ENCODE data around the gene ADISSP. TPM values are rescaled to one million over a fixed set of nuclear protein-coding genes. Genes with fewer than 3 reads are reported as not detected.

ADISSP gene
- total and polyA plus RNA-seq, 2 of the 13 experiments (the other 11 are each of a cell fraction or from before 2014, with no cell fraction given): 38.3 to 90.6 TPM

- TF ChIP-seq BRF2 (CRISPR knock-in tag; IDR thresholded peaks at IDR 0.05) (no peak), MIXL1 (CRISPR knock-in tag; IDR thresholded peaks at IDR 0.05) (no peak), ZNF431 (CRISPR knock-in tag; IDR thresholded peaks at IDR 0.05; ENCODE audit: borderline replicate concordance, low read depth) (0 out of 2 replicates have a peak, but pooled peaks have one; percentile 45), FUBP1 (CRISPR knock-in tag; IDR thresholded peaks at IDR 0.05; ENCODE audit: borderline replicate concordance) (no peak), PRPF4 (IDR thresholded peaks at IDR 0.05; ENCODE audit: low read depth, low read length, poor library complexity, severe bottlenecking) (peak; percentile 37), ZNF256 (CRISPR knock-in tag; conservative IDR thresholded peaks at IDR 0.05) (no peak), HNRNPUL1 (IDR thresholded peaks at IDR 0.05; ENCODE audit: low read depth, low read length) (no peak), SOX5 (CRISPR knock-in tag; IDR thresholded peaks at IDR 0.05; ENCODE audit: borderline replicate concordance) (no peak), NKX3-1 (CRISPR knock-in tag; IDR thresholded peaks at IDR 0.05) (no peak), MYC (CRISPR knock-in tag; IDR thresholded peaks at IDR 0.05; ENCODE audit: borderline replicate concordance) (peak; percentile 45; the same call in 1 of the 2 replicates), ZNF33B (CRISPR knock-in tag; IDR thresholded peaks at IDR 0.05) (0 out of 2 replicates have a peak, but pooled peaks have one; percentile 15), ZBED4 (CRISPR knock-in tag; IDR thresholded peaks at IDR 0.05; ENCODE audit: borderline replicate concordance) (no peak), ZNF660 (CRISPR knock-in tag; IDR thresholded peaks at IDR 0.05; ENCODE audit: borderline replicate concordance, low read depth) (0 out of 2 replicates have a peak, but pooled peaks have one; percentile 47), CREB1 (IDR thresholded peaks at IDR 0.05) (no peak), CREB1 (CRISPR knock-in tag; IDR thresholded peaks at IDR 0.05) (no peak)
- TF ChIP-seq, protein P1, sequence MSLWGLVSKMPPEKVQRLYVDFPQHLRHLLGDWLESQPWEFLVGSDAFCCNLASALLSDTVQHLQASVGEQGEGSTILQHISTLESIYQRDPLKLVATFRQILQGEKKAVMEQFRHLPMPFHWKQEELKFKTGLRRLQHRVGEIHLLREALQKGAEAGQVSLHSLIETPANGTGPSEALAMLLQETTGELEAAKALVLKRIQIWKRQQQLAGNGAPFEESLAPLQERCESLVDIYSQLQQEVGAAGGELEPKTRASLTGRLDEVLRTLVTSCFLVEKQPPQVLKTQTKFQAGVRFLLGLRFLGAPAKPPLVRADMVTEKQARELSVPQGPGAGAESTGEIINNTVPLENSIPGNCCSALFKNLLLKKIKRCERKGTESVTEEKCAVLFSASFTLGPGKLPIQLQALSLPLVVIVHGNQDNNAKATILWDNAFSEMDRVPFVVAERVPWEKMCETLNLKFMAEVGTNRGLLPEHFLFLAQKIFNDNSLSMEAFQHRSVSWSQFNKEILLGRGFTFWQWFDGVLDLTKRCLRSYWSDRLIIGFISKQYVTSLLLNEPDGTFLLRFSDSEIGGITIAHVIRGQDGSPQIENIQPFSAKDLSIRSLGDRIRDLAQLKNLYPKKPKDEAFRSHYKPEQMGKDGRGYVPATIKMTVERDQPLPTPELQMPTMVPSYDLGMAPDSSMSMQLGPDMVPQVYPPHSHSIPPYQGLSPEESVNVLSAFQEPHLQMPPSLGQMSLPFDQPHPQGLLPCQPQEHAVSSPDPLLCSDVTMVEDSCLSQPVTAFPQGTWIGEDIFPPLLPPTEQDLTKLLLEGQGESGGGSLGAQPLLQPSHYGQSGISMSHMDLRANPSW (CRISPR knock-in tag; IDR thresholded peaks at IDR 0.05; ENCODE audit: borderline replicate concordance): no peak
- TF ChIP-seq, protein P2, sequence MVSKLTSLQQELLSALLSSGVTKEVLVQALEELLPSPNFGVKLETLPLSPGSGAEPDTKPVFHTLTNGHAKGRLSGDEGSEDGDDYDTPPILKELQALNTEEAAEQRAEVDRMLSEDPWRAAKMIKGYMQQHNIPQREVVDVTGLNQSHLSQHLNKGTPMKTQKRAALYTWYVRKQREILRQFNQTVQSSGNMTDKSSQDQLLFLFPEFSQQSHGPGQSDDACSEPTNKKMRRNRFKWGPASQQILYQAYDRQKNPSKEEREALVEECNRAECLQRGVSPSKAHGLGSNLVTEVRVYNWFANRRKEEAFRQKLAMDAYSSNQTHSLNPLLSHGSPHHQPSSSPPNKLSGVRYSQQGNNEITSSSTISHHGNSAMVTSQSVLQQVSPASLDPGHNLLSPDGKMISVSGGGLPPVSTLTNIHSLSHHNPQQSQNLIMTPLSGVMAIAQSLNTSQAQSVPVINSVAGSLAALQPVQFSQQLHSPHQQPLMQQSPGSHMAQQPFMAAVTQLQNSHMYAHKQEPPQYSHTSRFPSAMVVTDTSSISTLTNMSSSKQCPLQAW (CRISPR knock-in tag; IDR thresholded peaks at IDR 0.05): no peak
These were observed 17.9 kb upstream of the ADISSP start (continued) for GRCh38 chr20:3785240-3786125.

Measured in HepG2 (cell line).